ENCODE measurements around the gene ANXA2. TPM values are rescaled to one million over a fixed set of nuclear protein-coding genes. Genes with fewer than 3 reads are reported as not detected.
"Not testable (repeated sequence)": the region's sequence is repeated elsewhere in the genome, so short reads cannot be mapped to it uniquely, and the experiment has no call there.

ANXA2 gene
- total RNA-seq, 4 donors from 2014 or later: 487 to 718 (median 620) TPM

GRCh38 chr15:60337076-60337475 lies 60.7 kb downstream of the ANXA2 start:
- in situ Hi-C loops (cut with MboI; ENCODE audit: low pct_ligation_motif_present in 1 of 4, low pct_unique_long_range_greater_than_20kb in 1 of 4, low sequenced_read_pairs in 3 of 4): no loop called here
- Histone ChIP-seq H3K4me3 (no peak overlapping the region), H3K27me3 (no peaks in the 10 kb centered on the region), H3K9me3 (no peaks in the 10 kb centered on the region), H3K4me1 (no peaks in the 10 kb centered on the region), H3K27ac (no peak overlapping the region), H3K36me3 (no peaks in the 10 kb centered on the region)
- TF ChIP-seq POLR2A (IDR thresholded peaks at IDR 0.05) (no peak), EP300 (IDR thresholded peaks at IDR 0.05; ENCODE audit: low read depth) (no peak), CTCF (IDR thresholded peaks at IDR 0.05) (no peak), POLR2AphosphoS5 (IDR thresholded peaks at IDR 0.05) (no peak)
- no peak for DNase-seq
- 65 to 84% methylated on average over 3 to 4 of the region's 4 CpGs for WGBS, 2 donors (ENCODE audit: low coverage in 1 of 2)
- intact Hi-C loops (cut with DNase I; ENCODE audit: low total_unique reads): no loop called here

- H3K36me3 ChIP-seq; H3K4me1 ChIP-seq; H3K27me3 ChIP-seq; intact Hi-C loops (cut with DNase I; ENCODE audit: low total_unique reads); H3K27ac ChIP-seq; in situ Hi-C loops (cut with MboI; ENCODE audit: low pct_ligation_motif_present in 1 of 4, low pct_unique_long_range_greater_than_20kb in 1 of 4, low sequenced_read_pairs in 3 of 4); H3K9me3 ChIP-seq; DNase-seq; H3K4me3 ChIP-seq: not testable (repeated sequence)
- WGBS, 2 donors (ENCODE audit: low coverage in 1 of 2): 62 to 64% methylated on average over 3 to 4 of the region's 4 CpGs
Measured at GRCh38 chr15:60335296-60335695, 62.5 kb downstream of the ANXA2 start.

GRCh38 chr15:60328852-60329443 lies 68.8 kb downstream of the ANXA2 start:
- 18 to 51% methylated on average over 4 to 7 of the region's 7 CpGs for WGBS, 2 donors (ENCODE audit: low coverage in 1 of 2)
- no peak for TF ChIP-seq EP300 (IDR thresholded peaks at IDR 0.05; ENCODE audit: low read depth)
- TF ChIP-seq CTCF (IDR thresholded peaks at IDR 0.05): peak; percentile 40 to 66 (median 58)
- no peak for TF ChIP-seq POLR2AphosphoS5 (IDR thresholded peaks at IDR 0.05)
- no peak for TF ChIP-seq POLR2A (IDR thresholded peaks at IDR 0.05)
- peaks cover 55% of the 10 kb centered on the region for H3K27me3 ChIP-seq
- H3K36me3 ChIP-seq: no peaks in the 10 kb centered on the region
- intact Hi-C loops (cut with DNase I; ENCODE audit: low total_unique reads) (no loop called here), in situ Hi-C loops (cut with MboI; ENCODE audit: low pct_ligation_motif_present in 1 of 4, low pct_unique_long_range_greater_than_20kb in 1 of 4, low sequenced_read_pairs in 3 of 4) (loop anchor here in 2 of 4 donors (10.0 kb wide), 1 partner anchor 604 kb away; no protein-coding TSS in a partner anchor)
- no peaks in the 10 kb centered on the region for H3K4me1 ChIP-seq
- H3K4me3 ChIP-seq: no peak overlapping the region
- H3K27ac ChIP-seq: no peak overlapping the region
- H3K9me3 ChIP-seq: no peaks in the 10 kb centered on the region
- DNase-seq: no peak

- 4 to 12% methylated on average over 4 to 5 of the region's 5 CpGs for WGBS, 2 donors (ENCODE audit: low coverage in 1 of 2)
Measured at GRCh38 chr15:60326824-60327654, 70.7 kb downstream of the ANXA2 start.

More at GRCh38 chr15:60326824-60327654, 70.7 kb downstream of the ANXA2 start:
- no peaks in the 10 kb centered on the region for H3K36me3 ChIP-seq
- in situ Hi-C loops (cut with MboI; ENCODE audit: low pct_ligation_motif_present in 1 of 4, low pct_unique_long_range_greater_than_20kb in 1 of 4, low sequenced_read_pairs in 3 of 4) (loop anchor here in 2 of 4 donors (10.0 kb wide), 1 partner anchor 602 kb away; no protein-coding TSS in a partner anchor), intact Hi-C loops (cut with DNase I; ENCODE audit: low total_unique reads) (no loop called here)
- no peak overlapping the region for H3K4me3 ChIP-seq
- no peak for DNase-seq
- peaks cover 71% of the 10 kb centered on the region for H3K27me3 ChIP-seq
- TF ChIP-seq POLR2A (IDR thresholded peaks at IDR 0.05) (no peak), CTCF (IDR thresholded peaks at IDR 0.05) (peak; percentile 74 to 84 (median 79))
- no peaks in the 10 kb centered on the region for H3K4me1 ChIP-seq
- H3K9me3 ChIP-seq: no peaks in the 10 kb centered on the region
- H3K27ac ChIP-seq: no peak overlapping the region

Measured in transverse colon (tissue), 4 donors.